KBM-7 (cell line): Measurements from ENCODE around the gene OST4.
A peak's percentile ranks its signal among the peaks of the same experiment; 100 is the strongest.

Source experiments
- DNase-seq: peaks from one replicate; pipeline ENCODE4 v3.0.0-alpha.2; 2015
- in situ Hi-C: fragments of 300-500 bp; cut with MboI; formaldehyde crosslinking; loops from 2 replicates; pipeline ENCODE4 v1.14.3; 2020; ENCODE audit warnings: low sequenced_read_pairs, low pct_unique_long_range_greater_than_20kb, mixed read lengths

The OST4 gene

DNA sequence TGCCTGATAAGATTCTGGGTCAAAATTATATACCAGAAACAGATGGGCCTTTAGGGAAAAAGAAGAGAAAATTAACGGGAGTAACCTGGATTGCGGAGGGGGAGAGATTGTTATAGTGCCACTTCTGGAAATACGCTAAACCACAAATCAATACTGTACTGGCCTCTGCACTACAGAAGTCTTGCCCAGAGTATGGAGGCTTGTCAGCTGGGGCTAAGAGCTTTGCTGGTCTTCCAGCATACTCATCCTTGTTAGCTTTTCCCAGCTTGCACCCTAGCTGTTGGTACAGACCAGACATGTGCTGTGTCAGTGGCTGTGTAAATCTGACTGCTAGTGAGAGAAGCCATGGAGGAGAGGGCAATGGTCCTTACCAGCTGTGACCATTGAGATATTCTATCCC lies 11.1 kb downstream of the OST4 start:
- in situ Hi-C loops: no loop called here
- no peak for DNase-seq

DNA sequence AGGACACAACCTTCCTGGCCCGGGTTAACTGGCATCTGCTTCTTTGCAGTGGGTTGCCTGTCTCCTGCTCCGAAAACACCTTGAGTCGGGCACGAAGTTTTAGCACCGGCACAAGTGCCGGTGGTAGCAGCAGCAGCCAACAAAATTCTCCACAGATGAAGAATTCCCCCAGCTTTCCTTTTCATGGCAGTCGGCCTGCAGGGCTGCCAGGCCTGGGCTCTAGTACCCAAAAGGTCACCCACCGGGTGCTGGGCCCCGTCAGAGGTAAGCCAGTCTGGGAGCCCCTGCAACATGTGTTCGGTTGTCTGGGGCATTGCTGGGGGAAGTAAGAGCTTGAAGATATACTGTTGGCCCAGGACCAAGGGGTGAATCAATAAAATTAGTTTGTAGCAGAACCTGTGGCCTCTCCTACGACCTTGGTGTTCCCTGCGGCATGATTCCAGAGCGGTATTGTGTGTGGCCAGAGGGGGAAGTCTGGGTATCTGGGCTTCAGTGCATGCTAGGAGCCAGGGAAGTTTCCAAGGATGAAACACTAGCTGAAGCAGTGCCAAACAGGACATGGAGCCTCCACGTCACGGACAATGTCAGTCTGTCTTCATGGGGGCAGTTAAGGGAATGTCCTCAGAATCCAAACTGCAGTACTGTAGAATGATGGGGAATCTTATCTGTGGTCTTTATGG lies 12.2 kb downstream of the OST4 start:
- in situ Hi-C loops: no loop called here

DNA sequence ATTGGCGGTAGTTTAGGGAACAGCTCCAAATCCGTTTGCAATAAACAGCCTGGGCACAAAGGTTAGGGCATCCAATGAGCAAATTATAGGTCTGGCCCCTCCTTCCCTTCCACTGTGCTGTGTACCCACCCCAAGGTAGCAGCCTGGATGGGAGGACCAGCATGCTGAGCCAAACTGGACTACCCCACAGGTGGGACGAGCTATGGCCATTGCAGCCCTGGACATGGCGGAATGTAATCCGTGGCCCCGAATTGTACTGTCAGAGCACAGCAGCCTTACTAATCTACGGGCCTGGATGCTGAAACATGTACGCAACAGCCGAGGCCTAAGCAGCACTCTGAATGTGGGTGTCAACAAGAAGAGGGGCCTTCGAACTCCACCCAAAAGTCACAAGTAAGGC lies 13.2 kb downstream of the OST4 start:
- DNase-seq: no peak
- in situ Hi-C loops: no loop called here

More for the DNA sequence above, 12.2 kb downstream of the OST4 start:
- no peak for DNase-seq

DNA sequence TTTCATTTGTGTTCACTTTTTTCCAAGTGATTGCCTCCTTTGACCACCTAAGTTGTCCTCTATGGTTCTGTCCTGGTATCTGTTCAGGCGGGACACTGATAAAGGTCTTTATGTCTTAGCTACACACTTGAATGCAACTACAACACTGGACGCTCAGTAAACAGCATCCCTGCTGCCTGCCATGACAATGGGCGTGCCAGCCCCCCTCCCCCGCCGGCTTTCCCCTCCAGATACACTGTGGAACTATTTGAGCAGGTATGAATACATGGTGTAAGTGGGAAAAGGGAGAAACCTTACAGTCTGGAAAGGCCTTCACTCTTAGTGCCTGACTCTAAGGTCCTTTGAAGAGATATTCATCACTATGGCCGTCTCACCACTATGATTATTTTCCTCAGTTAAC lies 14.3 kb downstream of the OST4 start:
- in situ Hi-C loops: no loop called here
- no peak for DNase-seq

DNA sequence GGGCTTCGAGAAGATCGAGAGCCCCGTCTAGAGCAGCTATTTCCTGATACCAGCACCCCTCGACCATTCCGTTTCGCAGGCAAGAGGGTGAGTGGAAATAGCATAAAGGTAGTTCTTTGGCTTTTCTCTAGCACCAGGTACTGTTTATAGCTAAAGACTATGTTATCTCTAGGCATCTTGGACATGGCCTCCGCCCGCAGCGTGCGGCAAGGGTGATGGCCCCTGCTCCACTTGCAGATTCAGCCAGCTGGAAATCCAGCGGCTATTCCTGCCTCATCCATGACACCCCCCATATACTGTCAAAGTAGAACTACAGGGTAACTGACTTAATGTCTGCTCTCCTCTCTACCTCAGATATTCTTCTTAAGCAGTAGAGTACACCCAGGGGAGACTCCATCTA lies 16.7 kb downstream of the OST4 start:
- DNase-seq: no peak
- in situ Hi-C loops: no loop called here

DNA sequence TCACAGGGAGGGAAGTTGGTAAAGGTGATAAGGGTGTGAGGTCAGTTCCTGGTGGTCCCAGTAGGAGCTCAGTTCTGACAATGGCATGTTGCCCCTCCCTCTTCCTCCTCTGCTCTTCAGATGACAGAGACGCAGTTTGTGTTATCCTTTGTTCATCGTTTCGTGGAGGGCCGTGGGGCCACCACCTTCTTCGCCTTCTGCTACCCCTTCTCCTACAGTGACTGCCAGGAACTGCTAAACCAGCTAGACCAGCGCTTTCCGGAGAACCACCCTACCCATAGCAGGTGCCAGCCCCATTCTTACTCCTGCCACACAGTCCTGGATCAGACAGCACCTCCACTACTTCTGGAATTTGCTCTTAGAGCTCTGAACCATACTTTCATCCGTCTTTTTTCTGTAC lies 17.7 kb downstream of the OST4 start:
- in situ Hi-C loops: no loop called here
- no peak for DNase-seq

GRCh38 chr2:27053321-27053720 lies 18.1 kb downstream of the OST4 start:
- DNase-seq: no peak
- in situ Hi-C loops: no loop called here

GRCh38 chr2:27051902-27052645 lies 19.4 kb downstream of the OST4 start:
- in situ Hi-C loops: no loop called here
- peak; percentile 37 for DNase-seq

DNA sequence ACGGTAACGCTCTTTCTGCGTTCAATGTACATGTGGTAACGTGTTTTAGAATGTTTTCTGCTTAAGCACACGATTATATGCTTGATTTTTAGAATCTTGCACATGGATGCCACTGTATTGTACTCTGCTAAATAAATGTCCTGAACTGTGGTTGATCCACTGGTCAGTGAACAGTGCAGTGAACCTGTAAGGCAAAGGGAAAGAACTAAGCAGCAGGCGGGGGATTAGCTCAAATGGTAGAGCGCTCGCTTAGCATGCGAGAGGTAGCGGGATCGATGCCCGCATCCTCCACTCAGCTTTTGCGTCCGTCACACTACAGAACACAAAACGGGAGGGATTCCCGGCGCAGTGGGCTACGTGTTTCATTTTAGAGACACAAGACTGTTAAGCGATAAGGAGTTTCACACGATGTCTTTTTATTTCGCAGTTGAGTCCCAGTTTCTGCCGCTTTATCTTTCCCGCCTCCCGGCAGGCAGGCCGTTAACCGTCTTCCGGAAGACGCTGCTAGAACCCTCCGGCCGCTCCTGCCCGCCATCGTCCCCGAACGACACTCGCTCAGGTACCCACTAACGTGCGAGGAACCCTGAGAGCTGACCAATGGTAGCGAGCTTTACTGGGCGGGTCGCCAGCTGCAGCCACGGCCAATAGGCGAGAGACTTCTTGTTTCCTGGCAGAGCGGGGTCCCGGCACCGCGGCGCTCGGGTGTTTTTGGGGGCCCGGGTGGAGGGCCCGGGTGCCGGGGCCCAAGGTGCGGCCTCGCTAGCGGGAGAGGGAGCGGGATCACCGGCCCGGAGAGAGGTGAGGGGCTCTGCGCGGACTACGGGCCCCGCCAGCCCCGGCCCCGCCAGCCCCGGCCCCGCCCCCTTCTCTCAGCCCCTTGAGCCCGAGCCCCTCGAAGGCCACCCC lies 20.2 kb downstream of the OST4 start, which contains the start of gene AGBL5:
Gene AGBL5, plus strand, starts transcription at position 673 of the 906 bp plus-strand sequence. CDS start 1,291 bp downstream, outside the sequence.
- DNase-seq: peak; percentile 97

DNA sequence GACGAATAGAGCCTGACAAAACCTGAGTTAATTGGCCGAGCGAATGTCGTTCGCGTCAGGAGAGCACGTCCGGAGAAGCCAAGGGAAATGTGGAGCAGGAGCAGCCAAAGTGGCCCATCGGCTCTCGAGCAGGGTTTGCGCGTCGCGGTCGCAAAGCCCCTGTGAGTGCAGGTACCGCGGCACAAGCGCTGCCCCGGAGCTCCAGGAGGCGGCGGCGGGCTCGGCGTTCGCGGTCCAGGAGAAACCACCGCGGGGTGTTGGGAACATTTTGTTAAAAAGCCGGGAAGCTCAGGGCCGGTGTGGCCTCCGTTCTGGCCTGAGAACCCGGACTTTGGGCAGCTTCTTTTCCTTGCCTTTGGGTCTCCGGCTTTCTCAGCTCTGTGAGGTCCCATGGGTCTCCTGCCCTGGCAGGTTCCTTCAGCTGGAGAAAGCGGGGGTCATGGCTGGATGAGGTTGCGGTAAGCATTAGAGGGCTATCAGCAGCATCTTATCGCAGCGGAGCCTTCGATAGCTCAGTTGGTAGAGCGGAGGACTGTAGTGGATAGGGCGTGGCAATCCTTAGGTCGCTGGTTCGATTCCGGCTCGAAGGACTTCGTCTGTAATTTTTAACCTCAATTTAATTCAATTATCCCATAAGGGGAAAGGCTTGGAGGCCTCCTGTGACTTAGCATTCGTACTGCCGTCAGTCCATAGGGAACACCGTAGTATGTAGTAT lies 21.0 kb downstream of the OST4 start:
- DNase-seq: peak; percentile 98
- in situ Hi-C loops: no loop called here

More for the DNA sequence above, 20.2 kb downstream of the OST4 start, which contains the start of gene AGBL5:
- in situ Hi-C loops: no loop called here

DNA sequence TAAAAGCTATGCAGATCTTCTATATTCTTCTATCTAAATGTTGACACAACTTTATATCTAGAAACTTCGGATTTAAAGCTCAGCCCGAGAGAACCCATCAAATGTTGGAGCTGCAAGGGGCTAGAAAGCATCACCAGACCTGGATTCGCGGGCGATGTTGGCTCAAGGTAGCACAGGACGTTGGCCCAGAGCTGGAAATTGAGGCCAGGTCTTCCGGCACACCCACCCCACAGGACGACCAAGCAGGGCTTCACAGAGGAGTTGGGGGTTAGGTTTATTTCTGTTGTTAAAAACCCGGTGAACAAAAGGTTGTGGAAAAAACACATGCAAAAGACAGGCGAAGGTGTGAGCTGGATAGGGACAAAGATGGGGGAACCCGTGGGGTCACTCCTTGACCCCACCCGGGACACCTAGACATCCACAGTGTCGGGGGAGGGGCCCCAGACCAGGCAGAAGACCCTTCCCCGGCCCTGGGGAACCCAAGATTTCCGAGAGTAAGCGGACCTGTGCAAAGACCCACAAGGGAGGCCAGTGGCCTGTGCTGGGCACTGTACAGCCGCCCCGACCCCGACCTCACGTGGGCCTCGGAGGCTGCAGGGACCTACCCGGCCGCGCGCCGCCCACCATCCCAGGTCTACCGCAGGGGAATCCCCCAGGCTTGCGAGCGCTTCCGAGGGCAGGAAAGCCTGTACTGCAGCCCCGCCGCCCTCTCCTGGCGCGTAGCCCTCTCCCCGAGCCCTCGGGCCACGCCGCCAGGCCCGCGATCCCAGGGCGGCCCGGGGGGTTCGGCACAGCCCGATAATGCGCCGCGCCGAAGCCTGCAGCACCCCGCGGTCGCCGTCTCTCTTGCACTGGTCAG lies 21.8 kb downstream of the OST4 start:
- in situ Hi-C loops: no loop called here
- DNase-seq: no peak

DNA sequence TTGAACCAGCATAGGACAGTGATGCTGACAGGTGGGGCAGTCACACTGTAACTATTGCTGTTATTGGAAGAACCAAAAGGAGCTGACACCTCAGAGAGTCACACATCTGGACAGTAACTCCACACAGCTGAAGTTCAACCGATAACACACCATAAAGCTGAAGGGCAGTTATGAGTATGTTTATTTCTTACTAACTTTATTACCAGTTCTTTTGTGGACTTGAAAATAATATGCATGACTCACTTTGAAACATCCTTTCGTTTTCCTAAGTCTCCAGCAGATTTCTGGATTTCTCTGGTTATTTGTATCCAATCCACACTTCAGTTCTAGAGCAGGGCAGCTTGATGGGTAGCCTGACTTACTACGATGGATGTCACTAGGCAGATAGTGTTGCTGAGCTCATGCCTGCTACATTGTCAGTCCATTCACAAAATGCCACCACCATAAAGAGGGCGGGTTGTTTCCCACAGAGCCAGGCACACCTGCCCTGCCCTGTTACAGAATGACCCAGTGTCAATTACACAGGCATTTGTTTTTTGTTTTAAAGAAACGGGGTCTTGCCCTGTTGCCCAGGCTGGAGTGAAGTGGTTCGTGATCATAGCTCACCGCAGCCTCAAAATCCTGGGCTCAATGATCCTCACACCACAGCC lies 28.3 kb downstream of the OST4 start:
- in situ Hi-C loops: no loop called here

DNA sequence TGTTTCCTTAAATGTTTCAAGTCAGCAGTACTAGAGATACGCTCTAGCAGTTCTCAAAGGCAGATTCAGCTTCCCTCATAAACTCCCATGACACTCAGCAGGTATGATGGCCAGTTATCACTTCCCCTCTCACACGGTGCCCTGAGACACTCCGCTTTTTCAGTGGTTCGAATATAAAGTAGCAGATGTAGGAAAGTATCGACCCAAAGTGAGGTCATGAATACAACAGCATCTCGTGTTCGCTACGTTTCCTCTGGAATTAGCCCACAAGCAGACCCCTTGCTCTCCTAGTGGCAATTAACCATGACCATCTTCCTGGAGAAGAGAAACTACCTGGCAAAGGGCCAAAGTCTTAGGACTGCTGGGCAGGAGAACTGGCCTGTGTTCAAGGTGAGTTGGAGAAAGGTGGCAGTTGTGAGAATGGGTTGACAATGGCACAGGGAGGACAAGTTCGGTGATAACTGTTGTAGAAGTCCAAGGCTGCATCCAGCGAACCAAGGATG lies 29.2 kb downstream of the OST4 start:
- in situ Hi-C loops: no loop called here
- DNase-seq: no peak

More for the DNA sequence above, 28.3 kb downstream of the OST4 start:
- no peak for DNase-seq

- in situ Hi-C loops: no loop called here
Observed at GRCh38 chr2:27041752-27042151, 29.7 kb downstream of the OST4 start.

GRCh38 chr2:27040282-27040681 lies 31.2 kb downstream of the OST4 start:
- in situ Hi-C loops: no loop called here
- no peak for DNase-seq

More at GRCh38 chr2:27041752-27042151, 29.7 kb downstream of the OST4 start:
- no peak for DNase-seq

GRCh38 chr2:27039871-27040270 lies 31.6 kb downstream of the OST4 start:
- in situ Hi-C loops: no loop called here
- no peak for DNase-seq

- in situ Hi-C loops: no loop called here
- no peak for DNase-seq
Observed at GRCh38 chr2:27039426-27039825, 32.0 kb downstream of the OST4 start.
